ENCODE results near the gene ACSL6. TPM values are rescaled to one million over a fixed set of nuclear protein-coding genes. Genes with fewer than 3 reads are reported as not detected.

The ACSL6 gene
- total RNA-seq, 2 donors from 2014 or later = 0.71 to 1.6 TPM

DNA sequence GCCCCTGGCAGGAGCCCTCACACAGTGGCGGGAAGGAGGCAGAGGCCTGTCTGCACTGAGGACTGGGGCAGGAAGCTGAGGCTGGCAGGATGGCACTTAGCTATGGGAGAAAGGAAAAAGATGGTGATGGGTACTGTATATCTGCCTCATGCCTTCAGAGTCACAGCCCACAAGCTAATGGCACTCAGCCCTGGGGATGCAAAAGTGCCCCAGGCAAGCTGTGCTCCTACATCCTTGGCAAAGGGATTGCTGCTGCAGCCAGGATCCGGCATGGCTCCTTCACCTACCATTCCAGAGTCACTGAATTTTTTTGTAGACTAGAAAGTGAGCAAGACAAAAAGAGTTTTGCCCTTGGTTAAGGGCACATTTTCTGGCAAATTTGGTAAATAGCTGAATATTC lies 8.7 kb downstream of the ACSL6 start:
- Histone ChIP-seq H3K27me3 (no peaks in the 10 kb centered on the region), H3K4me3 (no peak overlapping the region), H3K9me3 (no peaks in the 10 kb centered on the region), H3K36me3 (no peaks in the 10 kb centered on the region), H3K27ac (peak overlapping the region; percentile 63 to 66), H3K4me1 (peaks cover 0 to 43% of the 10 kb centered on the region in 2 donors)
- no peak for DNase-seq (ENCODE audit: low spot score)
- TF ChIP-seq, protein P1, sequence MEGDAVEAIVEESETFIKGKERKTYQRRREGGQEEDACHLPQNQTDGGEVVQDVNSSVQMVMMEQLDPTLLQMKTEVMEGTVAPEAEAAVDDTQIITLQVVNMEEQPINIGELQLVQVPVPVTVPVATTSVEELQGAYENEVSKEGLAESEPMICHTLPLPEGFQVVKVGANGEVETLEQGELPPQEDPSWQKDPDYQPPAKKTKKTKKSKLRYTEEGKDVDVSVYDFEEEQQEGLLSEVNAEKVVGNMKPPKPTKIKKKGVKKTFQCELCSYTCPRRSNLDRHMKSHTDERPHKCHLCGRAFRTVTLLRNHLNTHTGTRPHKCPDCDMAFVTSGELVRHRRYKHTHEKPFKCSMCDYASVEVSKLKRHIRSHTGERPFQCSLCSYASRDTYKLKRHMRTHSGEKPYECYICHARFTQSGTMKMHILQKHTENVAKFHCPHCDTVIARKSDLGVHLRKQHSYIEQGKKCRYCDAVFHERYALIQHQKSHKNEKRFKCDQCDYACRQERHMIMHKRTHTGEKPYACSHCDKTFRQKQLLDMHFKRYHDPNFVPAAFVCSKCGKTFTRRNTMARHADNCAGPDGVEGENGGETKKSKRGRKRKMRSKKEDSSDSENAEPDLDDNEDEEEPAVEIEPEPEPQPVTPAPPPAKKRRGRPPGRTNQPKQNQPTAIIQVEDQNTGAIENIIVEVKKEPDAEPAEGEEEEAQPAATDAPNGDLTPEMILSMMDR (IDR thresholded peaks at IDR 0.05) = no peak

DNA sequence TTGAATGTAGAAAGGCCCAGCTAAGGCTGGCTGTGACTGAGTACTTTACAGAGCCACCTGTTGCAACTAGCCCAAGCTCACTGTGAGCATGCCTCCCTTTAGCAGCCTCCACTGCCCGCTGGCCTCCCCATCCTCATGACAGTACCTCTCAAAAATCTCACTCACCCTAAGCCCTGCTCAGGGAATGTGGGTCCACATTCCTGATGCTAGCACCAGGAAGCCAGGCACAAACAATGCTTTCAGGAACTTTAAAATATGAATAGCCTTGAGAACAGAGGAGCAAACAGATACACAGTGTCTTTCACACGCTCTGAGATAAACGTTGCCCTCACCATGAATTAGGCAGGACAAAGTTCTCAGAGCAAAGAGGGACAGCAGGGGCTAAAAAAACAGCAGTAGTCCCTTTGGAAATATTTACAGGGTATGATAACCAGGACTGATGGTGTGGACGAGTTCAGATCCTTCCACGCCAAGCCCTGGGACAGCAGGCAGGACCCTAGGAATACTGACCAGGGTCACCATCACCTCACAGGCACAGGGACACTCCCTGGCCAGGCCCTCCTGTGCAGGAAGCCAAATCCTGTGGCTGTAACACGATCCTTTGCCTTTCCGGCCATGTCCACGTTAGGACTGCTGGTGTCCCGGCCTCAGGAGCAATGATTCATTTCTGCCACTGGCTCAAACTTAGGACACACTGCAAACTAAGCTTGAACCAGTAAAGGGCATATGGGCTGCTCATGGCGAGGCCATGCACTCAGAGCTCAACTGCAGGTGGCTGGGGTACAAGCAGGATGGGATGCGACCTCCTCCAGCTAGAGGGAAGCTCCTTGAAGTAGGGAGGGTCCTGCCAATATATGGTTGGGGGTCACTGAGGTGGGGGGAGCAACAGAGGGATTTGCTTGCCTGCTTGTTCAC lies 9.6 kb downstream of the ACSL6 start:
- TF ChIP-seq, protein P1 (IDR thresholded peaks at IDR 0.05) = no peak
- Histone ChIP-seq H3K4me1 (peaks cover 0 to 40% of the 10 kb centered on the region in 2 donors), H3K4me3 (no peak overlapping the region), H3K36me3 (no peaks in the 10 kb centered on the region), H3K27ac (peak overlapping the region; percentile 63 to 66), H3K9me3 (no peaks in the 10 kb centered on the region), H3K27me3 (no peaks in the 10 kb centered on the region)
- no peak for DNase-seq (ENCODE audit: low spot score)

DNA sequence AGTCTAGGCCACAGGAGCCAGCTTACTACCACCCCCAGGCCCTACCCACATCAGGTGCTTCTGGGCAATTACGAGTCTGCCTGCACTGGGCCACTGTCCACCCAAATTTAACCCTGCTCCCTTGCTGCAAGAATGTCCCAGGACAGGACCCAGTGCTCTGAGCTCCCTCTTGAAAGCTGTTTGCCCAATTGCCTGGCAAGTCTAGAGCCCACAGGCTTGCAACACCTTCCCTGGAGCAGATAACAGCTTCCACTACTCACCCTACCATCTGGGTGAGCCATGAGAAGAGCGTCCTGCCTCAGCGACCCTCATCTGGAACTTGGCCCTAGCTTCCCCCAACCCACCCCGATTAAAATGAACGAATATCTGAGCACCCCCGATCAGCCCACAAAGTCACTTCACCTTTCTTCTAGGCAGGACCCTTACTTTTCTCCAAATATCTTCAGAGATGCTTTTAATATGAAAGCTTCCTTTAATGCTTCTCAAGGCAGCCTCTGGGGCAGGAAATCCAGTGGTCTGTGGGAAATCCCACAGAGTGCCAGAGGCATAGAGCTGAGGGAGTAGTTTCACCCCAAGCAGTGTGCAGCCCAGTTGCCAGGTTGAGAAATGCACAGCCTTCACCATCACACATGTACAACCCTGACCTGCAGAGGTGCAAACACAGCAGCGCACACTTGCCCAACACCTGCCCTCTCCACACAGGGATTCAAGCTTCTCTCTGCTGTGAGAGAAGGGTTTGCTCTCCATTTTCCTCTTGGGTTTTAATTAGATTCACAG lies 10.6 kb downstream of the ACSL6 start:
- H3K4me1 ChIP-seq = peaks cover 0 to 40% of the 10 kb centered on the region in 2 donors
- no peaks in the 10 kb centered on the region for H3K9me3 ChIP-seq
- no peaks in the 10 kb centered on the region for H3K27me3 ChIP-seq
- H3K36me3 ChIP-seq = no peaks in the 10 kb centered on the region
- H3K27ac ChIP-seq = no peak overlapping the region
- TF ChIP-seq, protein P1 (IDR thresholded peaks at IDR 0.05) = no peak
- DNase-seq (ENCODE audit: low spot score) = no peak
- no peak overlapping the region for H3K4me3 ChIP-seq

DNA sequence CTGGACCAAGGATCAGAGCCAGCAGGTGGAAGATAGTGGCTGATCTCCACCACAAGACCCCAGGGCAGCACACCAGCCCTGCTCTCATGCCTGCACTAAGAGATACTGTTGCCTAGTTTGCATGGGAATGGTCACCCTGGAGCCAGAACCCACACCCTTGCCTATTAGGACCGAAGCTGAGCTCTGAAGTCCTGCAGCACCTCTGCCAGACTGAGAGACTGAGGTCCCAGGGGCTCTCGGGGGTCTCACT lies 11.3 kb downstream of the ACSL6 start:
- H3K4me3 ChIP-seq = no peak overlapping the region
- TF ChIP-seq, protein P1 (IDR thresholded peaks at IDR 0.05) = no peak
- H3K36me3 ChIP-seq = no peaks in the 10 kb centered on the region
- H3K27me3 ChIP-seq = no peaks in the 10 kb centered on the region
- peaks cover 0 to 40% of the 10 kb centered on the region in 2 donors for H3K4me1 ChIP-seq
- no peak overlapping the region for H3K27ac ChIP-seq
- H3K9me3 ChIP-seq = no peaks in the 10 kb centered on the region
- no peak for DNase-seq (ENCODE audit: low spot score)

DNA sequence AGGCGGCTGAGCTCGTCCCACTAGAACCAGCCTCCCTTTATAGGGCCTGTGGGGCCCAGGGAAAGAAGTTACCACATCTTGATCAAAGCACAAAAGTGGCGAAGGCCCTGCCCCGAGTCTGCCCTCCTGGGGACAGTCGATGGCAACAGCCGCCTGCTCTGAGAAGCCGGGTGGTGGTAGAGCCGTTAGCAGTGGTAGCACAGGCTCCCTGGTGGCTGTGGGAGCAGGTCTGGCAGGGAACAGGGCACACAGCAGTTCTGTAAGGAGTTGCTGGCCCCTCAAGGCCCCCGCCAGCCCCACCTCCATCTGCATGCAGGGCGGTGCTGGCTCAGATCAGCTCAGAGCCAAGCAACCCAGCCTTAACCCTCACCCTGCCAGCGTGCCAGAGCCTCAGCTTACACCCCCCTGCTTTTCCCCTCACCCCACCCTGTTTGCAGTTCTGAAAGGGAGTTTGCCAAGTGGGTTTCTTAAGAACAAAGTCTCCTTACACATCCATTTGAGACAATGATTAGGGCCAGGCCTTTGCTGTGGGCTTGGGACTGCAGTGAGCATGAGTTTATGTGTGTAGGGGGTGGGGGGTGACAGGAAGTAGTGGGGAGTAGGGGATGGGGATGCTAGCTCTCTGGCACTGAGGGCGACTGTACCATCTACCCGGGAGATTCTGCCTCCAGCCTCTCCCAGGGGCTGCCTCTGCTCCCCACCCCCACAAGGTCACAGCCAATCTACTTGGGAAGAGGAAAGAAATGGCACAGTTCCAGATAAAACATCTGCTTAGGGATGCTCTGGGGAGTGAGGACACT lies 11.8 kb downstream of the ACSL6 start:
- Histone ChIP-seq H3K9me3 (no peaks in the 10 kb centered on the region), H3K36me3 (no peaks in the 10 kb centered on the region), H3K27ac (no peak overlapping the region), H3K4me3 (no peak overlapping the region), H3K27me3 (no peaks in the 10 kb centered on the region), H3K4me1 (peaks cover 0 to 40% of the 10 kb centered on the region in 2 donors)
- no peak for DNase-seq (ENCODE audit: low spot score)
- TF ChIP-seq, protein P1 (IDR thresholded peaks at IDR 0.05) = no peak

Measured in right atrium auricular region (tissue), 2 donors.